HG02870 (cell line): ENCODE measurements around the gene LARP1.
"Not testable (repeated sequence)": the region's sequence is repeated elsewhere in the genome, so short reads cannot be mapped to it uniquely, and the experiment has no call there.

ENCODE experiments used
- ATAC-seq: cut with Tn5 transposase; IDR thresholded peaks from one replicate; pipeline ENCODE4 v1.9.1; 2021; ENCODE audit warnings: mild to moderate bottlenecking, moderate library complexity; ENCODE audit not compliant: unreplicated experiment

The LARP1 gene

GRCh38 chr5:154755361-154756008 lies at the start of gene LARP1:
Gene LARP1 (plus strand): TSS chr5:154755377. CDS start chr5:154755758, 381 bp downstream.
- peak; percentile 2 for ATAC-seq

GRCh38 chr5:154706416-154706815 lies 48.8 kb upstream of the LARP1 start:
- ATAC-seq, result no peak

- ATAC-seq, result no peak
These were observed 47.5 kb upstream of the LARP1 start for GRCh38 chr5:154707641-154708040.

- no peak for ATAC-seq
These were observed 47.0 kb upstream of the LARP1 start for GRCh38 chr5:154708207-154708606.

GRCh38 chr5:154708846-154709245 lies 46.3 kb upstream of the LARP1 start:
- no peak for ATAC-seq

- no peak for ATAC-seq
These were observed 45.5 kb upstream of the LARP1 start for GRCh38 chr5:154709368-154710305.

- no peak for ATAC-seq
These were observed 42.4 kb upstream of the LARP1 start for GRCh38 chr5:154712518-154713437.

- no peak for ATAC-seq
These were observed 41.5 kb upstream of the LARP1 start for GRCh38 chr5:154713615-154714125.

- peak; percentile 84 for ATAC-seq
These were observed 40.8 kb upstream of the LARP1 start for GRCh38 chr5:154714266-154714986.

GRCh38 chr5:154721481-154722058 lies 33.6 kb upstream of the LARP1 start:
- ATAC-seq, result no peak

GRCh38 chr5:154722097-154722496 lies 33.1 kb upstream of the LARP1 start:
- no peak for ATAC-seq

- no peak for ATAC-seq
These were observed 32.2 kb upstream of the LARP1 start for GRCh38 chr5:154722936-154723335.

- ATAC-seq, result no peak
These were observed 31.3 kb upstream of the LARP1 start for GRCh38 chr5:154723740-154724505.

- no peak for ATAC-seq
These were observed 27.8 kb upstream of the LARP1 start for GRCh38 chr5:154727361-154727760.

GRCh38 chr5:154728939-154729588 lies 26.1 kb upstream of the LARP1 start:
- ATAC-seq, result no peak

GRCh38 chr5:154729613-154730012 lies 25.6 kb upstream of the LARP1 start:
- ATAC-seq, result no peak

- ATAC-seq, result not testable (repeated sequence)
These were observed 24.4 kb upstream of the LARP1 start for GRCh38 chr5:154730761-154731160.

- ATAC-seq, result no peak
These were observed 23.0 kb upstream of the LARP1 start for GRCh38 chr5:154732212-154732611.
